Middle frontal gyrus (tissue), 1 donor: Measurements from ENCODE around the gene RFX2.
"Not testable (repeated sequence)": the region's sequence is repeated elsewhere in the genome, so short reads cannot be mapped to it uniquely, and the experiment has no call there.

Source experiments
- DNase-seq: peaks from one replicate; pipeline ENCODE4 v3.0.0-alpha.2; 2015; ENCODE audit warnings: low spot score; ENCODE audit errors: extremely low spot score

RFX2 gene

GRCh38 chr19:5993648-5994358, 116.5 kb downstream of the RFX2 start:
- DNase-seq = no peak

- no peak for DNase-seq
These were observed 117.1 kb downstream of the RFX2 start for GRCh38 chr19:5993201-5993600.

DNA sequence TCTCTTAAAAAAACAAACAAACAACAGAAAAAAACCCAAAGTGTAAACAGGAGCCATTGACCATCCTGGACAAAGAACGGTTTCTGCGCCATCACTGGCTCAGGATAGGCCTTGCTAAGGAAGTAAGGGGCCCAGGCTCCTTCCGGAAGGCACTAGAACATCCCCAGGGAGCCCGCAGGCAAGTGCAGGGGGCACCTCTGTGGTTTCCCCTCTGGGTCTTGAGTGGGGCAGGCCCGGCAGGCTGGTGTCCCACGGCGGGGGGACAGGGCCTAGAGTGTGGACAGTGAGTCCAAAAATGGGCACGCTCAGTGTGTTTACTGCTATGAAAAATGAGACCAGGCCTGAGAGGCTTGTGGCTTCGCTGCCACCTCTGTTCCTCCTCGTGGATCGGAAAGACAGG, 117.5 kb downstream of the RFX2 start:
- no peak for DNase-seq

DNA sequence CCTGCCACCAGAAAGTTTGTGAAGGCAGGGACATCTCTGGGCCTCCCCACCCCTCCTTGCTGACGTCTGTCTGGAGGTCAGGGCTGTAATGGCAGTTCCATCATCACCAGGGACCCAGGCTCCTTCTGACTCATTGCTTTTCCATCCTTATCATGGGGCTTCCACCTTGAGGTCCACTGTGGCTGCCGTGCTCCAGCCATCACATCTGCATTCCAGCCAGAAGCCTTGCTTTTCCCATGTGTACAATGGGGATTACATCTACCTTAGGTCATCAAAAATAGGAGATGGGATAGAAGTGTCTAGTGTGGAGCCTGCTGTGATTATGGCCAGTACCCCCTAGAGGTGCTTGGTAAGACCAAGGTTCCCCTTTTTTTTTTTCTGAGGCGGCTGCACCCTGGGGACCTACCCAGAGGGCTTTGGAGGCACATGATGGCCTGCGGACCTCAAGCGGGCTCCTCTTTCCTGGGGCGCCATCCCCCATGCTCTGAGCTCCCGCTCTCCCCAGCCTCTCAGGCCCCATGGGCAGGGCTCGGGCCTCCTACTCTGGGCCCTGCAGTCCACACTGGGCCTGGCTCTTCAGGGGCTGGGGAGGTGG, 119.0 kb downstream of the RFX2 start:
- no peak for DNase-seq

DNA sequence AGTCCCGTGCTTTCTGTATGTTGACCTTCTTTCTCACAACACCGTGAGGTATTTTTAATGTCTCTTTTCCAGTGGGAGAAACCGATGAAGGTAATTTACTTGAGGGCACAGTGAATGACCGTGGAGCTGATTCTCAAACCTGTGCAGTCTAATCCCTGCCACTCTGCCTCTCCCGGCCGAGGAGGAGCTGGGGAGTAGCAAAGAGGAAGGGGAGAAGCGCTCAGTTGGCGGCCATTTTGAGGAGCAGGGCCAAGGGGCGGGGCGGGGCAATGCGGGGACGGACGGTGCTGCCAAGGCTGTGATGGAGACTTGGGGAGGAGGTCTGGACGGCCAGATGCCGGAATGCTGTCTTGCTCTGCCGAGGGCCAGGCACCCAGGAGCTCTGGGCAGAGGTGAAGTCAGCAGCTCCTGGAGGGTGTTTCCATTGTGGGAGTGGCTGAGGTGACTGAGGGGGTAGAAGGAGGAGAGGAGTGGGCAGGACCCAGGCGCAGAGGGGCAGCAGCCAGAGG, 120.0 kb downstream of the RFX2 start:
- DNase-seq = no peak

- no peak for DNase-seq
These were observed 120.8 kb downstream of the RFX2 start for GRCh38 chr19:5989388-5990074.

- DNase-seq = no peak
These were observed 121.5 kb downstream of the RFX2 start for GRCh38 chr19:5988517-5989387.

DNA sequence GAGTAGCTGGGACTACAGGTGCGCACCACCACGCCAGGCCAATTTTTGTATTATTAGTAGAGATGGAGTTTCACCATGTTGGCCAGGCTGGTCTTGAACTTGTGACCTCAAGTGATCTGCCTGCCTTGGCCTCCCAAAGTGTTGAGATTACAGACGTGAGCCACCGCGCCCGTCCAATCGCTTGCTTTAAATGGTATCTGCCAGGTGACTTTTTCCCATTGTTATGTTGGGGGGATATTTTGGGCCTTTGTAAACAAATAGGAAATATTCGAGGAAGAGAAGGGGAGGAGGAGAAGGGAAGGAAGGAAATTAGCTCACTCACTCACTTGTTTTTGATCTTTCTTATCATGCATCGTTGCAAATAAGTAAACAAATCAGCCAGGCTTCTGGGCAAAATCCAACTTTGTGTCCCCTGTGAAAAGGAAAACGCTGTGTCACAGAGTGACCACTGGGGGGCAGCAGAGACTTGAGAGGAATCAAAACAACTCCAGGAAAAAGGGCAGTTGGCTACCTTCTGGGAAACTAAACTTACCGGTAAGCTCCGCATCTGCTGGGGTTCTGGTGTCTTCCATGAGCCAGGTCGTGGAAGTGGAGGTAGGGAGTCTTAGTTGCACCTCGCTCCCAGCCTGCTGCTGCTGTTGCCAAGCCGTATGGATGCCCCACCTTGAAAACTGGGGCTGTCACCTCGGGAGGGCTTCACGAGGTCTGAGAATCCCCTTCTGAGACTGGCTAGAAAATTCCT, 123.1 kb downstream of the RFX2 start:
- peak; percentile 43 for DNase-seq

GRCh38 chr19:5985837-5986236, 124.5 kb downstream of the RFX2 start:
- not testable (repeated sequence) for DNase-seq

- no peak for DNase-seq
These were observed 125.1 kb downstream of the RFX2 start for GRCh38 chr19:5985098-5985783.

GRCh38 chr19:5984600-5984999, 125.7 kb downstream of the RFX2 start:
- no peak for DNase-seq

DNA sequence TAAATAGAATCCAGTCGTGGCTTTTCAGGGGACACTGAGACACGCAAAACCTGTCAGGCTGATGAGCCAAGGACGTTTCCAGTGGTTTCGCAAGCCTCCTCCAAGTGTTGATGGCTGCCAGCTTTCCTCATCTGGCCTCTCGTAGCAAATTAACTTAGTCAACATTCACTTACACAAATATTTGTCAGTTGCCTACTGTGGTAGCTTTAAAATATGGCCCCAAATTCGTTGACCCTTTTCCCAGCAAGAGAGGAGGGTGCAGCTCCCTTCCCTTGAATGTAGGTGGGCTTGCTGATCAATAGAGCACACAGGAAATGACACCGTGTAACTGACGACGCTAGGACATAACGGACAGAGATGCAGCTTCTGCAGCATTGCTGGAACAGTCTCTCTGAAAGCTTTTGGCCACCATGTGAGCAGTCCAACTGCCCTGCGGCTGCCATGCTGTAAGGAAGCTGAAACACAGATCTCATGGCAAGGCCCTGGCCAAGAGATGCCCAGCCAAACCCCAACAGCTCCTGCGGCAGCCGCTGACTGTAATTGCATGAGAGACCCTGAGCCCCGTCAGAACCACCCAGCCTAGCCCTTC, 126.8 kb downstream of the RFX2 start:
- DNase-seq = no peak

GRCh38 chr19:5978606-5979552, 131.4 kb downstream of the RFX2 start:
- DNase-seq = no peak

GRCh38 chr19:5977785-5978605, 132.3 kb downstream of the RFX2 start, which contains the start of gene RANBP3:
TSS of gene RANBP3 (minus strand) at chr19:5978140. CDS start at chr19:5978082, 58 bp downstream.
- DNase-seq = peak; percentile 99

GRCh38 chr19:5977222-5977784, 133.0 kb downstream of the RFX2 start:
- no peak for DNase-seq

- DNase-seq = no peak
These were observed 133.5 kb downstream of the RFX2 start for GRCh38 chr19:5976768-5977167.

DNA sequence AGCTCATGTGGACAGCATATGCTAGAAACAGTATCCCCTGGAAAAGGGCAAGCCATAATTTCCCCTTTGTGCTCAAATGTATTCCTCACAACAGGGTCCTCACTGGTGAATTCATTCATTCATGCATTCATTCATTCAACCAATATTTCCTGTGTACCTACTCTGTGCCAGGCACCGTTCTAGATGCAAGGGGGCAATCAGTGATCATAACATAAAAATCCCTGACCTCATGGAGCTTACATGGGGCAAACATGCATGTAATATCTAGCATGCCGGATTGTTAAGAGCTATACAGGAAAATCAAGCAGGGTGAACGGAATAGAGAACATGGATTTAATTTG, 134.9 kb downstream of the RFX2 start:
- no peak for DNase-seq
